HG02870 (cell line): ENCODE measurements around the gene ATP9B.
"Not testable (repeated sequence)": the region's sequence is repeated elsewhere in the genome, so short reads cannot be mapped to it uniquely, and the experiment has no call there.

Experiments
- ATAC-seq: cut with Tn5 transposase; IDR thresholded peaks from one replicate; pipeline ENCODE4 v1.9.1; 2021; ENCODE audit warnings: mild to moderate bottlenecking, moderate library complexity; ENCODE audit not compliant: unreplicated experiment

Gene ATP9B

GRCh38 chr18:79071503-79072210, 2.5 kb downstream of the ATP9B start:
- no peak for ATAC-seq

GRCh38 chr18:79072655-79073054, 3.5 kb downstream of the ATP9B start:
- ATAC-seq = not testable (repeated sequence)

- no peak for ATAC-seq
Measured at GRCh38 chr18:79077181-79077580, 8.0 kb downstream of the ATP9B start.

- not testable (repeated sequence) for ATAC-seq
Measured at GRCh38 chr18:79078791-79079190, 9.6 kb downstream of the ATP9B start.

GRCh38 chr18:79092874-79093273, 23.7 kb downstream of the ATP9B start:
- no peak for ATAC-seq

- no peak for ATAC-seq
Measured at GRCh38 chr18:79093986-79094385, 24.8 kb downstream of the ATP9B start.

GRCh38 chr18:79095216-79095615, 26.0 kb downstream of the ATP9B start:
- ATAC-seq = no peak

- no peak for ATAC-seq
Measured at GRCh38 chr18:79100944-79101343, 31.8 kb downstream of the ATP9B start.

GRCh38 chr18:79102886-79103285, 33.7 kb downstream of the ATP9B start:
- ATAC-seq = no peak

- ATAC-seq = no peak
Measured at GRCh38 chr18:79104137-79104536, 34.9 kb downstream of the ATP9B start.

GRCh38 chr18:79105455-79105854, 36.3 kb downstream of the ATP9B start:
- ATAC-seq = no peak

- ATAC-seq = no peak
Measured at GRCh38 chr18:79106084-79106483, 36.9 kb downstream of the ATP9B start.

GRCh38 chr18:79107886-79108285, 38.7 kb downstream of the ATP9B start:
- ATAC-seq = no peak

- ATAC-seq = no peak
Measured at GRCh38 chr18:79108549-79109215, 39.5 kb downstream of the ATP9B start.

- ATAC-seq = no peak
Measured at GRCh38 chr18:79111483-79111882, 42.3 kb downstream of the ATP9B start.

GRCh38 chr18:79117385-79117784, 48.2 kb downstream of the ATP9B start:
- no peak for ATAC-seq

- no peak for ATAC-seq
Measured at GRCh38 chr18:79117788-79118187, 48.6 kb downstream of the ATP9B start.

GRCh38 chr18:79118797-79119196, 49.6 kb downstream of the ATP9B start:
- no peak for ATAC-seq

- ATAC-seq = no peak
Measured at GRCh38 chr18:79121746-79122474, 52.7 kb downstream of the ATP9B start.

GRCh38 chr18:79123948-79124347, 54.8 kb downstream of the ATP9B start:
- no peak for ATAC-seq

GRCh38 chr18:79129120-79129519, 59.9 kb downstream of the ATP9B start:
- no peak for ATAC-seq

- ATAC-seq = no peak
Measured at GRCh38 chr18:79133724-79134123, 64.5 kb downstream of the ATP9B start.
